IMR-90 (cell line): ENCODE data around the gene ZNF524. TPM values are rescaled to one million over a fixed set of nuclear protein-coding genes. Genes with fewer than 3 reads are reported as not detected.

Source experiments
- ATAC-seq: fragments of 200-7000 bp; cut with Tn5 transposase; 2 replicates; pipeline ENCODE4 v1.9.1; 2020; ENCODE audit warnings: low read depth, mild to moderate bottlenecking, moderate library complexity
- BruUV-seq: library from RNA; stranded (reverse); fragments of 400-500 nt; replicated peaks from 2 replicates; lab custom pipeline; 2021; lab: Mats Ljungman, UMichigan
- CTCF ChIA-PET: fragments of 300-600 bp; formaldehyde crosslinking; extraction: SDS; loops from one replicate; lab custom pipeline; 2021; ENCODE audit warnings: antibody characterized with exemption; lab: Yijun Ruan, JAX
- POLR2A ChIA-PET: fragments of 300-600 bp; sonication (Branson Sonifier 250); formaldehyde crosslinking; loops from one replicate; lab custom pipeline; 2022; ENCODE audit warnings: antibody characterized with exemption; ENCODE audit not compliant: unreplicated experiment; lab: Charles Lee
- DNase-seq: peaks from one replicate; pipeline ENCODE4 v3.0.0; 2013
- H2AFZ ChIP-seq: replicated peaks from 2 replicates; pipeline ENCODE3; 2013; ENCODE audit warnings: low read length, mild to moderate bottlenecking; ENCODE audit not compliant: poor library complexity
- H2AK5ac ChIP-seq: 2 replicates; pipeline ENCODE4 v1.6.1; 2013; ENCODE audit warnings: low read depth, low read length, inconsistent platforms
- H2AK9ac ChIP-seq: replicated peaks from 2 replicates; pipeline ENCODE3; 2013; ENCODE audit warnings: mild to moderate bottlenecking, low read depth, low read length, moderate library complexity; ENCODE audit not compliant: poor library complexity
- H2BK120ac ChIP-seq: 2 replicates; pipeline ENCODE4 v1.6.1; 2013; ENCODE audit warnings: low read depth, low read length, inconsistent platforms
- H2BK15ac ChIP-seq: 3 replicates; pipeline ENCODE4 v1.6.1; 2013; ENCODE audit warnings: low read depth, low read length, inconsistent platforms
- H2BK20ac ChIP-seq: 2 replicates; pipeline ENCODE4 v1.6.1; 2013; ENCODE audit warnings: low read depth, mild to moderate bottlenecking, inconsistent platforms, low read length, moderate library complexity
- H2BK5ac ChIP-seq: 2 replicates; pipeline ENCODE4 v1.6.1; 2013; ENCODE audit warnings: mild to moderate bottlenecking, low read depth, low read length, inconsistent platforms; ENCODE audit not compliant: poor library complexity, severe bottlenecking
- H3K14ac ChIP-seq: replicated peaks from 2 replicates; pipeline ENCODE4 v1.6.1; 2013; ENCODE audit warnings: low read depth, low read length, inconsistent platforms
- H3K18ac ChIP-seq: 2 replicates; pipeline ENCODE4 v1.6.1; 2013; ENCODE audit warnings: low read depth, low read length, control low read depth
- H3K23ac ChIP-seq: 2 replicates; pipeline ENCODE4 v1.6.1; 2013; ENCODE audit warnings: low read depth, low read length, inconsistent platforms
- H3K27ac ChIP-seq: 2 replicates; pipeline ENCODE4 v1.5.1; 2013; ENCODE audit warnings: mild to moderate bottlenecking, control low read depth, low read length; ENCODE audit not compliant: insufficient read depth
- H3K27me3 ChIP-seq: 2 replicates; pipeline ENCODE4 v1.6.1; 2013; ENCODE audit warnings: low read length; ENCODE audit not compliant: control insufficient read depth, insufficient read depth
- H3K36me3 ChIP-seq: 2 replicates; pipeline ENCODE4 v1.6.1; 2013; ENCODE audit warnings: low read length, mixed read lengths; ENCODE audit not compliant: control insufficient read depth, insufficient read depth
- H3K4ac ChIP-seq: 2 replicates; pipeline ENCODE4 v1.6.1; 2013; ENCODE audit warnings: low read depth, low read length, inconsistent platforms
- H3K4me1 ChIP-seq: 2 replicates; pipeline ENCODE4 v1.6.1; 2013; ENCODE audit warnings: low read length, mixed read lengths; ENCODE audit not compliant: control insufficient read depth, insufficient read depth
- H3K4me2 ChIP-seq: 2 replicates; pipeline ENCODE4 v1.6.1; 2013; ENCODE audit warnings: low read depth, mild to moderate bottlenecking, control low read depth, low read length, moderate library complexity
- H3K4me3 ChIP-seq: 2 replicates; pipeline ENCODE4 v1.5.1; 2013; ENCODE audit warnings: low read depth, mild to moderate bottlenecking, control low read depth, low read length, moderate library complexity; ENCODE audit not compliant: insufficient read depth
- H3K56ac ChIP-seq: 2 replicates; pipeline ENCODE4 v1.6.1; 2013; ENCODE audit warnings: low read length, inconsistent platforms; ENCODE audit not compliant: insufficient read depth; ENCODE audit errors: extremely low read depth
- H3K79me1 ChIP-seq, 2 experiments: 2 replicates each; pipeline ENCODE4 v1.6.1; 2013; ENCODE audit warnings: low read length in 2 of 2, inconsistent platforms in 1 of 2, low read depth in 1 of 2
- H3K9ac ChIP-seq: 2 replicates; pipeline ENCODE4 v1.6.1; 2013; ENCODE audit warnings: low read depth, low read length, control low read depth
- H3K9me1 ChIP-seq: 2 replicates; pipeline ENCODE4 v1.6.1; 2013; ENCODE audit warnings: low read length, inconsistent platforms; ENCODE audit not compliant: insufficient read depth
- H3K9me3 ChIP-seq: 2 replicates; pipeline ENCODE4 v1.6.1; 2013; ENCODE audit warnings: low read length; ENCODE audit not compliant: control insufficient read depth, insufficient read depth
- H4K20me1 ChIP-seq: 2 replicates; pipeline ENCODE4 v1.6.1; 2013; ENCODE audit warnings: low read length, inconsistent platforms; ENCODE audit not compliant: insufficient read depth
- H4K5ac ChIP-seq: 2 replicates; pipeline ENCODE4 v1.6.1; 2013; ENCODE audit warnings: mild to moderate bottlenecking, low read depth, low read length, control low read depth
- H4K8ac ChIP-seq, 2 experiments: 2 replicates each; pipeline ENCODE4 v1.6.1; 2013; ENCODE audit warnings: low read depth in 2 of 2, low read length in 2 of 2, control low read depth in 1 of 2, inconsistent platforms in 1 of 2
- H4K91ac ChIP-seq: 2 replicates; pipeline ENCODE4 v1.6.1; 2013; ENCODE audit warnings: low read depth, low read length, inconsistent platforms; ENCODE audit not compliant: insufficient read depth
- BHLHE40 ChIP-seq: fragments of 150-350 bp; IDR thresholded peaks from 2 replicates; pipeline ENCODE4 v1.6.1; 2016; ENCODE audit warnings: mild to moderate bottlenecking, low read depth, low read length
- CHD1 ChIP-seq: IDR thresholded peaks from 2 replicates; pipeline ENCODE4 v1.6.1; 2012; ENCODE audit warnings: low read depth, low read length, improper control_type of control experiment
- CTCF ChIP-seq: conservative IDR thresholded peaks from 2 replicates; pipeline ENCODE4 v1.5.1; 2012; ENCODE audit warnings: mild to moderate bottlenecking, low read depth, low read length, improper control_type of control experiment
- ELK1 ChIP-seq: fragments of 150-350 bp; IDR thresholded peaks from 2 replicates; pipeline ENCODE4 v1.6.1; 2016; ENCODE audit warnings: low read depth, mild to moderate bottlenecking, low read length, moderate library complexity, borderline replicate concordance
- FOS ChIP-seq: fragments of 150-350 bp; IDR thresholded peaks from 2 replicates; pipeline ENCODE4 v1.6.1; 2016; ENCODE audit warnings: low read depth, low read length
- MAFK ChIP-seq: IDR thresholded peaks from 2 replicates; pipeline ENCODE4 v1.6.1; 2012; ENCODE audit warnings: low read depth, low read length, improper control_type of control experiment
- MAZ ChIP-seq: IDR thresholded peaks from 2 replicates; pipeline ENCODE4 v1.6.1; 2012; ENCODE audit warnings: low read depth, mild to moderate bottlenecking, low read length, improper control_type of control experiment, moderate library complexity, borderline replicate concordance
- NFE2L2 ChIP-seq: fragments of 150-350 bp; IDR thresholded peaks from 2 replicates; pipeline ENCODE4 v1.6.1; 2016; ENCODE audit warnings: low read depth, mild to moderate bottlenecking, low read length
- POLR2A ChIP-seq: IDR thresholded peaks from 2 replicates; pipeline ENCODE4 v1.6.1; 2012; ENCODE audit warnings: mild to moderate bottlenecking, low read depth, low read length
- RAD21 ChIP-seq: IDR thresholded peaks from 2 replicates; pipeline ENCODE4 v1.6.1; 2012; ENCODE audit warnings: low read length, improper control_type of control experiment
- RCOR1 ChIP-seq: IDR thresholded peaks from 2 replicates; pipeline ENCODE4 v1.6.1; 2012; ENCODE audit warnings: mild to moderate bottlenecking, low read length, improper control_type of control experiment; ENCODE audit not compliant: insufficient replicate concordance
- RFX5 ChIP-seq: IDR thresholded peaks from 2 replicates; pipeline ENCODE4 v1.8.0; 2012; ENCODE audit warnings: low read depth, mild to moderate bottlenecking, low read length, moderate library complexity
- SMC3 ChIP-seq: fragments of 150-350 bp; IDR thresholded peaks from 2 replicates; pipeline ENCODE4 v1.6.1; 2016; ENCODE audit warnings: low read depth, mild to moderate bottlenecking, antibody characterized with exemption, low read length, moderate library complexity
- USF2 ChIP-seq: fragments of 150-350 bp; IDR thresholded peaks from 2 replicates; pipeline ENCODE4 v1.6.1; 2017; ENCODE audit warnings: mild to moderate bottlenecking, antibody characterized with exemption, low read length, low read depth
- WGBS, 2 experiments: methylation state at CpG; one replicate each; pipeline versions ENCODE4 v1.1.5 to v1.1.7; 2013; ENCODE audit warnings: missing lambda C conversion rate in 2 of 2; ENCODE audit not compliant: insufficient read length in 1 of 2; ENCODE audit errors: extremely low coverage in 2 of 2; 5-methylcytosine and 5-hydroxymethylcytosine counted together
- dilution Hi-C: fragments of 300-500 bp; cut with HindIII; formaldehyde crosslinking; loops from one replicate; pipeline ENCODE4 v1.14.3; 2018; ENCODE audit warnings: low sequenced_read_pairs; ENCODE audit not compliant: unreplicated experiment
- in situ Hi-C: fragments of 300-500 bp; cut with MboI; formaldehyde crosslinking; loops from 3 replicates; pipeline ENCODE4 v1.14.3; 2019; ENCODE audit warnings: low sequenced_read_pairs, inconsistent platforms, mixed read lengths
- intact Hi-C: fragments of 100-400 bp; cut with micrococcal nuclease; formaldehyde crosslinking; loops from 2 replicates; pipeline ENCODE4 v1.10.0; 2022
- polyA plus RNA-seq, 3 experiments: library from polyadenylated mRNA; depleted of rRNA; stranded (reverse); fragments of >200 nt; gene quantifications; 2 replicates each; pipeline ENCODE4 v1.2.3, GENCODE V29; 2012; ENCODE audit warnings: low replicate concordance in 1 of 3
- total RNA-seq: library from RNA; depleted of rRNA; stranded (reverse); fragments of >200 nt; gene quantifications from 2 replicates; pipeline ENCODE4 v1.2.3, GENCODE V29; 2012

The ZNF524 gene
- total and polyA plus RNA-seq, 2 of the 4 experiments (the other 2 are of a cell fraction), result 2.3 to 6.6 TPM

DNA sequence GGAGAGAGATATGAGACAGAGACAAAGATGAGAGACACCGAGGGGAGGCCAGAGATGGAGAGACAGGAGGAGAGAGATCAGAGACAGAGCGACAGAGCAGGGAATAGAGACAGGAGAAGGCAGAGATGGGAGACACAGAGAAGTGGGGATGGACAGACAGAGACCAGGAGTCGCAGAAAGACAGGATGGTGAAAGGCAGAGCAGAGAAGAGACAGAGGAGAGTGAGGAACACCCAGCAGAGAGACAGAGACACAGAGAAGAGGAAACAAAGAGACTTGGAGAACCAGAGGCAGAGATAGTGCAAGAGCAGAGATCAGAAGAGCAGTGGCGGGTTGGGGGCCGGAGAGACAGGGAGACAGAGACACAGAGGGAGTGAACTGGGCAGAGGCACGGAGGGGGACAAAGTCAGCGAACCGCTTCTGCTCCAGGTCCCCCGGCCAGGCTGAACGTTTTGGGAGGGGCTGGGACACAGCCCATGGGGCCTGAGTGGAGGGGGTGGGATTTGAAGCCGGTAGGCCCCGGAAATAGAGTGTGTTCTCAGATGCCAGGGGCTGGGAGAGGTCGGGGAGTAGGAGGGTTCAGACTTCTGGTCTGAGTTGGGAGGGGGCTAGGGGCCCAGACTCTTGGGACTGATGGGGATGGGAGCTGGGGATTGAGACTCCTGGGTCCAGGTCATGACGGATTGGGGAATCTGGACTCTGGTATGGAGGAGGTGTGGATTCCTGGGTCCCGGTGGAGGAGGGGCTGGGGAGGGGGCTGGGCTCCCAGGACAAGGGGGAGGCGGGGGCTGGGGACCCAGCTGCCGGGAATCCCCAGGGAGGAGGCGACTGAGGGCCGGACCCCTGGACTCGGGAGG lies 20.1 kb upstream of the ZNF524 start:
- CTCF ChIA-PET, result no interaction called here
- peak; percentile 41 for DNase-seq
- H3K14ac ChIP-seq, result peak overlapping the region; percentile 94
- no peak overlapping the region for H2BK20ac ChIP-seq
- peak overlapping the region; percentile 96 for H3K56ac ChIP-seq
- dilution Hi-C loops (no loop called here), in situ Hi-C loops (no loop called here), intact Hi-C loops (loop anchor here (2.0 kb wide), 2 partner anchors 27 to 63 kb away; no protein-coding TSS in a partner anchor)
- POLR2A ChIA-PET, result interaction anchor here (1.3 kb wide), 1 partner anchor 20 kb away, joined by 8 read pairs; the partner anchor contains the start of genes FIZ1 and ZNF524
- peak overlapping the region; percentile 80 for H2BK5ac ChIP-seq
- peaks cover 7% of the 10 kb centered on the region for H3K9me1 ChIP-seq
- H4K91ac ChIP-seq, result peak overlapping the region; percentile 88
- H3K9ac ChIP-seq, result peak overlapping the region; percentile 98
- peaks cover 4% of the 10 kb centered on the region; the same call in 1 of the 2 replicates for H3K4me1 ChIP-seq
- H3K18ac ChIP-seq, result peak overlapping the region; percentile 80
- peak overlapping the region; percentile 97 for H3K4ac ChIP-seq
- H3K36me3 ChIP-seq, result peaks cover 14% of the 10 kb centered on the region
- peak overlapping the region; percentile 84 for H3K23ac ChIP-seq
- no peaks in the 10 kb centered on the region for H3K9me3 ChIP-seq
- H3K27me3 ChIP-seq, result no peaks in the 10 kb centered on the region
- peak overlapping the region; percentile 99 for H3K27ac ChIP-seq
- peak overlapping the region; percentile 87 for H3K4me3 ChIP-seq
- peak overlapping the region; percentile 95 to 97 for H4K8ac ChIP-seq
- peak overlapping the region; percentile 88 for H2AFZ ChIP-seq
- ATAC-seq, result peak; percentile 64
- peak overlapping the region; percentile 98 for H3K4me2 ChIP-seq
- 14% methylated on average over 10 of the region's 20 CpGs; no CpG with 5 or more reads in 1 of the 2 experiments for WGBS, 2 experiments
- peak overlapping the region; percentile 95 for H4K5ac ChIP-seq
- H3K79me1 ChIP-seq, result peaks cover 8 to 26% of the 10 kb centered on the region in 2 experiments
- peak overlapping the region; percentile 97 for H2AK9ac ChIP-seq
- no peaks in the 10 kb centered on the region; the same call in 1 of the 2 replicates for H4K20me1 ChIP-seq
- no peak overlapping the region for H2BK120ac ChIP-seq
- TSS peak; percentile 72 for BruUV-seq
- no peak overlapping the region; the same call in 2 of the 3 replicates for H2BK15ac ChIP-seq
- H2AK5ac ChIP-seq, result peak overlapping the region; percentile 92
- no peak for TF ChIP-seq RFX5
- no peak for TF ChIP-seq MAFK
- TF ChIP-seq ELK1, result no peak
- TF ChIP-seq MAZ, result no peak
- no peak for TF ChIP-seq SMC3
- no peak for TF ChIP-seq RAD21
- no peak for TF ChIP-seq USF2
- no peak for TF ChIP-seq CTCF
- TF ChIP-seq RCOR1, result no peak
- no peak for TF ChIP-seq FOS
- TF ChIP-seq BHLHE40, result no peak
- TF ChIP-seq CHD1, result no peak
- no peak for TF ChIP-seq NFE2L2
- no peak for TF ChIP-seq POLR2A
